Suppressor macrophage treated with lipopolysaccharide for 1 hour (primary cell): Measurements from ENCODE around the gene GIMAP2.
A peak's percentile ranks its signal among the peaks of the same experiment; 100 is the strongest.

Experiments
- DNase-seq, 3 donors: peaks; one replicate each; pipeline ENCODE4 v3.0.0-alpha.2; 2020 to 2022

Gene GIMAP2

GRCh38 chr7:150734254-150734653 lies 48.7 kb downstream of the GIMAP2 start:
- DNase-seq, result peak; percentile 76 to 86 (median 81)

GRCh38 chr7:150735596-150736358 lies 50.3 kb downstream of the GIMAP2 start:
- no peak for DNase-seq

- DNase-seq, result no peak
Measured at GRCh38 chr7:150736864-150737263, 51.4 kb downstream of the GIMAP2 start.

- peak; percentile 54 to 55 (median 54) for DNase-seq
Measured at GRCh38 chr7:150737265-150738055, 52.0 kb downstream of the GIMAP2 start, which contains the start of gene GIMAP5. GIMAP5 (plus strand) TSS chr7:150737418; CDS start chr7:150740885, 3,467 bp downstream.

- no peak for DNase-seq
Measured at GRCh38 chr7:150738092-150738491, 52.6 kb downstream of the GIMAP2 start.

GRCh38 chr7:150738591-150739001 lies 53.1 kb downstream of the GIMAP2 start:
- DNase-seq, result no peak

- DNase-seq, result no peak
Measured at GRCh38 chr7:150739033-150739432, 53.5 kb downstream of the GIMAP2 start.

GRCh38 chr7:150740053-150740452 lies 54.5 kb downstream of the GIMAP2 start:
- DNase-seq, result peak; percentile 83 to 92 (median 92)

- DNase-seq, result no peak
Measured at GRCh38 chr7:150742286-150742968, 56.9 kb downstream of the GIMAP2 start.
